Upper lobe of left lung (tissue), 4 donors: ENCODE data around the gene DNASE1L3.

ENCODE experiments used
- CTCF ChIP-seq, 6 experiments: fragments of 450-650 bp in 4 of 6; fragments of 200-600 bp in 2 of 6; sonication (generic) in 2 of 6; IDR thresholded peaks; one replicate each; pipeline ENCODE4 v1.5.1; 2016 to 2019; ENCODE audit warnings: antibody characterized with exemption in 6 of 6
- EP300 ChIP-seq, 4 donors: sonication (generic); formaldehyde crosslinking; IDR thresholded peaks; one replicate each; pipeline ENCODE4 v1.5.1; 2017; ENCODE audit warnings: antibody characterized with exemption in 4 of 4, control low read depth in 2 of 4

- no peak for TF ChIP-seq EP300 (IDR thresholded peaks at IDR 0.05)
- no peak for TF ChIP-seq CTCF (IDR thresholded peaks at IDR 0.05)
These were observed at the start of gene DNASE1L3 for GRCh38 chr3:58210761-58211460.
